Heart left ventricle (tissue), 13 donors: ENCODE results near the gene LRG1.

Experiments used
- POLR2A ChIP-seq, 2 donors: fragments of 450-650 bp; IDR thresholded peaks; one replicate each; pipeline ENCODE4 v1.6.1; 2017; ENCODE audit warnings: antibody characterized with exemption in 2 of 2, mild to moderate bottlenecking in 2 of 2, moderate library complexity in 2 of 2
- TF ChIP-seq, protein P1 (sequence below), 12 donors: fragments of 200-600 bp; sonication (generic) in 4 of 12; IDR thresholded peaks; one replicate each; pipeline versions ENCODE4 v1.5.0 to v1.8.0; 2018 to 2022; ENCODE audit warnings: antibody characterized with exemption in 12 of 12, mild to moderate bottlenecking in 5 of 12
- donor health status: ischemic (EF 13 %, LVEDD 7.1; RV severe dilation, severe dysfunction).
- donor health status: DM: no; HTN: yes; CAD: no.
- donor health status: DM: no; HTN: no; CAD: no.
- donor health status: ischemic (EF 25% LVEDD 6.9; RV normal size, moderate dysfunction).
- donor health status: ischemic (EF 25% LVEDD 5.7; RV mildly dilated, moderate dysfunction).
- donor health status: ischemic (EF 35%, LVEDD 5.7; RV mildly dilated, moderate dysfunction).
- donor health status: nonischemic (EF 11% LVEDD 7.7; RV severe dilation, severe dysfunction).
- donor health status: DM: yes; HTN: yes; CAD: no.
- donor health status: PGD.
- donor health status: ischemic (EF 29% LVEDD 5.4; RV normal size, mild dysfunction).
- donor health status: nonischemic (EF 23%, LVEDD 6.1; RV moderate dilation, normal function).

DNA sequence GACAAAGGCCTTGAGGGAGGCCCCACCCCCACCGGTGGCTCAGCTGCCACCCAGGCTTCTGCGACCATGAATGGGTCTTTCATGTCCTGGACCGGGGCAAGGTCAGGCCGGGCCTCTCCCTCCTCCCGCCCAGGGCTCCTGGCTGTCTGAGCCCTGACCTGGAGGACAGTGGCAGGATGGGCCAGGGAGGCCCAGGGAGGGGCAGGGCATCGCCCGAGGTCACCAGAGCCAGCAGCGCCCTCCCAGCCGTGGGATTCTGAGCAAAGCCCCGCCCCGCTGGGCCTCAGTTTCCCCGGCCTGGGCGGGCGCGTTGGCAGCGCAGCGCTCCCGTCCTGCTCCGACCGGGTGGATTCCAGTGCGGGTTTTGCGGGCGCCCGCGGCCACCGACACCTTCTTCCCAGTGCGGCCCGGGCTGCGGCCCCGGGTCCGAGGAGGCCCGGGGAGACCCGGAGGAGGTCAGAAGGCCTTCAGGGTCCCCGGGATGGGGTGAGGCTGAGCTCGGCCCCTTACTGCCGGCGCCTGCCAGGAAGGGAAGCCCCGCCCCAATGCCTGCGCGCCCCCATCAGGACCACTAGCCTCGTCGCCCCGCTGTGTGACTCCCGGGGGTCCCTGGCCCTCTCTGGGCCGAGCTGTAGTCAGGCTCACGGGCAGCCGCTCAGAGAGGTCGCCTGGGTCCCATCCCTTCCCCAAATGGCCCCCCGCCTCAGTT is 44.3 kb upstream of the LRG1 start:
- no peak for TF ChIP-seq POLR2A (IDR thresholded peaks at IDR 0.05)
- TF ChIP-seq, protein P1, sequence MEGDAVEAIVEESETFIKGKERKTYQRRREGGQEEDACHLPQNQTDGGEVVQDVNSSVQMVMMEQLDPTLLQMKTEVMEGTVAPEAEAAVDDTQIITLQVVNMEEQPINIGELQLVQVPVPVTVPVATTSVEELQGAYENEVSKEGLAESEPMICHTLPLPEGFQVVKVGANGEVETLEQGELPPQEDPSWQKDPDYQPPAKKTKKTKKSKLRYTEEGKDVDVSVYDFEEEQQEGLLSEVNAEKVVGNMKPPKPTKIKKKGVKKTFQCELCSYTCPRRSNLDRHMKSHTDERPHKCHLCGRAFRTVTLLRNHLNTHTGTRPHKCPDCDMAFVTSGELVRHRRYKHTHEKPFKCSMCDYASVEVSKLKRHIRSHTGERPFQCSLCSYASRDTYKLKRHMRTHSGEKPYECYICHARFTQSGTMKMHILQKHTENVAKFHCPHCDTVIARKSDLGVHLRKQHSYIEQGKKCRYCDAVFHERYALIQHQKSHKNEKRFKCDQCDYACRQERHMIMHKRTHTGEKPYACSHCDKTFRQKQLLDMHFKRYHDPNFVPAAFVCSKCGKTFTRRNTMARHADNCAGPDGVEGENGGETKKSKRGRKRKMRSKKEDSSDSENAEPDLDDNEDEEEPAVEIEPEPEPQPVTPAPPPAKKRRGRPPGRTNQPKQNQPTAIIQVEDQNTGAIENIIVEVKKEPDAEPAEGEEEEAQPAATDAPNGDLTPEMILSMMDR (IDR thresholded peaks at IDR 0.05) = no peak
